Mesendoderm (in vitro differentiated cells): ENCODE data around the gene PTPRM.

Experiments used
- DNase-seq: peaks from one replicate; pipeline ENCODE4 v3.0.0; 2013
- H2AK5ac ChIP-seq: 2 replicates; pipeline ENCODE4 v1.6.1; 2013; ENCODE audit warnings: low read length, inconsistent platforms
- H2BK120ac ChIP-seq: 2 replicates; pipeline ENCODE4 v1.6.1; 2013; ENCODE audit warnings: low read depth, mild to moderate bottlenecking, low read length, moderate library complexity, mixed read lengths
- H2BK15ac ChIP-seq: replicated peaks from 2 replicates; pipeline ENCODE4 v1.6.1; 2013; ENCODE audit warnings: low read depth, mild to moderate bottlenecking, moderate library complexity
- H2BK5ac ChIP-seq: 2 replicates; pipeline ENCODE4 v1.6.1; 2013; ENCODE audit warnings: low read length, inconsistent platforms
- H3K18ac ChIP-seq: 2 replicates; pipeline ENCODE4 v1.6.1; 2013; ENCODE audit warnings: mild to moderate bottlenecking, low read length, mixed read lengths
- H3K23ac ChIP-seq: one replicate; pipeline ENCODE4 v1.6.1; 2013; ENCODE audit warnings: low read length
- H3K27ac ChIP-seq: 2 replicates; pipeline ENCODE4 v1.5.1; 2013; ENCODE audit warnings: low read depth, mild to moderate bottlenecking, inconsistent platforms, low read length, moderate library complexity
- H3K27me3 ChIP-seq: 2 replicates; pipeline ENCODE4 v1.6.1; 2013; ENCODE audit warnings: low read length, control low read depth, mild to moderate bottlenecking, inconsistent platforms; ENCODE audit not compliant: insufficient read depth, poor library complexity
- H3K36me3 ChIP-seq: 2 replicates; pipeline ENCODE4 v1.6.1; 2013; ENCODE audit warnings: low read length, inconsistent platforms; ENCODE audit not compliant: control insufficient read depth, insufficient read depth
- H3K4ac ChIP-seq: one replicate; pipeline ENCODE4 v1.6.1; 2013; ENCODE audit warnings: low read depth, mild to moderate bottlenecking, low read length, moderate library complexity
- H3K4me1 ChIP-seq: 2 replicates; pipeline ENCODE4 v1.6.1; 2013; ENCODE audit warnings: low read depth, low read length, inconsistent platforms; ENCODE audit not compliant: control insufficient read depth
- H3K4me2 ChIP-seq: 2 replicates; pipeline ENCODE4 v1.6.1; 2013; ENCODE audit warnings: low read length
- H3K4me3 ChIP-seq: 2 replicates; pipeline ENCODE4 v1.5.1; 2013; ENCODE audit warnings: mild to moderate bottlenecking, low read length
- H3K56ac ChIP-seq: one replicate; pipeline ENCODE4 v1.6.1; 2013; ENCODE audit warnings: low read length
- H3K79me1 ChIP-seq: 2 replicates; pipeline ENCODE4 v1.6.1; 2013; ENCODE audit warnings: low read length, inconsistent platforms
- H3K79me2 ChIP-seq: 2 replicates; pipeline ENCODE4 v1.6.1; 2013; ENCODE audit warnings: mild to moderate bottlenecking, low read length; ENCODE audit not compliant: control insufficient read depth, insufficient read depth
- H3K9ac ChIP-seq: 2 replicates; pipeline ENCODE4 v1.6.1; 2013; ENCODE audit warnings: low read length, inconsistent platforms
- H4K5ac ChIP-seq: one replicate; pipeline ENCODE4 v1.6.1; 2013; ENCODE audit warnings: low read length
- H4K8ac ChIP-seq: one replicate; pipeline ENCODE4 v1.6.1; 2013; ENCODE audit warnings: low read depth, mild to moderate bottlenecking, control low read depth, low read length, moderate library complexity
- WGBS: extraction: QIAGEN DNeasy Blood & Tissue Kit; methylation state at CpG from one replicate; pipeline ENCODE4 v1.1.7; 2013; ENCODE audit warnings: low lambda C conversion rate, missing lambda C conversion rate; ENCODE audit not compliant: insufficient coverage; ENCODE audit errors: extremely low coverage; 5-methylcytosine and 5-hydroxymethylcytosine counted together

Gene PTPRM

GRCh38 chr18:7793100-7793499, 226.0 kb downstream of the PTPRM start:
- Histone ChIP-seq H3K4me1 (peaks cover 2% of the 10 kb centered on the region), H3K79me2 (no peaks in the 10 kb centered on the region), H2BK5ac (no peak overlapping the region)

GRCh38 chr18:7803956-7804469, 236.9 kb downstream of the PTPRM start:
- H3K23ac ChIP-seq: no peak overlapping the region
- no peak overlapping the region for H3K18ac ChIP-seq
- DNase-seq: no peak
- no peak overlapping the region for H3K4ac ChIP-seq
- H3K9ac ChIP-seq: no peak overlapping the region
- no peak overlapping the region for H4K8ac ChIP-seq
- no peak overlapping the region for H3K4me2 ChIP-seq
- no peak overlapping the region for H3K56ac ChIP-seq
- H4K5ac ChIP-seq: no peak overlapping the region
- no CpG with 5 or more reads among the region's 4 CpGs for WGBS
- H2AK5ac ChIP-seq: no peak overlapping the region
- no peaks in the 10 kb centered on the region for H3K27me3 ChIP-seq
- H2BK5ac ChIP-seq: no peak overlapping the region
- H3K79me1 ChIP-seq: no peaks in the 10 kb centered on the region
- H3K36me3 ChIP-seq: no peaks in the 10 kb centered on the region
- H3K79me2 ChIP-seq: no peaks in the 10 kb centered on the region
- no peak overlapping the region for H3K4me3 ChIP-seq
- no peak overlapping the region for H3K27ac ChIP-seq
- no peak overlapping the region for H2BK120ac ChIP-seq
- H3K4me1 ChIP-seq: peaks cover 2% of the 10 kb centered on the region
- no peak overlapping the region for H2BK15ac ChIP-seq

More at GRCh38 chr18:7793100-7793499, 226.0 kb downstream of the PTPRM start:
- DNase-seq: no peak
- H2BK15ac ChIP-seq: no peak overlapping the region
- H3K79me1 ChIP-seq: peaks cover 3% of the 10 kb centered on the region
- H3K9ac ChIP-seq: no peak overlapping the region
- no peaks in the 10 kb centered on the region for H3K36me3 ChIP-seq
- H4K5ac ChIP-seq: no peak overlapping the region
- H4K8ac ChIP-seq: no peak overlapping the region
- no peak overlapping the region for H3K27ac ChIP-seq
- no peak overlapping the region for H3K4ac ChIP-seq
- H2BK120ac ChIP-seq: no peak overlapping the region
- no peak overlapping the region for H2AK5ac ChIP-seq
- H3K4me2 ChIP-seq: no peak overlapping the region
- no peak overlapping the region for H3K56ac ChIP-seq
- H3K18ac ChIP-seq: no peak overlapping the region
- H3K4me3 ChIP-seq: no peak overlapping the region
- H3K23ac ChIP-seq: no peak overlapping the region
- H3K27me3 ChIP-seq: no peaks in the 10 kb centered on the region
- no CpG with 5 or more reads among the region's 5 CpGs for WGBS

GRCh38 chr18:7805096-7805495, 238.0 kb downstream of the PTPRM start:
- H3K4me1 ChIP-seq: peaks cover 10% of the 10 kb centered on the region
- H2BK15ac ChIP-seq: no peak overlapping the region
- H3K4me3 ChIP-seq: no peak overlapping the region
- no peak overlapping the region for H2BK5ac ChIP-seq
- no peak overlapping the region for H3K18ac ChIP-seq
- no peak overlapping the region for H3K4me2 ChIP-seq
- no peak overlapping the region for H3K4ac ChIP-seq
- no peaks in the 10 kb centered on the region for H3K36me3 ChIP-seq
- H3K27me3 ChIP-seq: no peaks in the 10 kb centered on the region
- H2BK120ac ChIP-seq: no peak overlapping the region
- H4K5ac ChIP-seq: no peak overlapping the region
- no peak for DNase-seq
- H3K56ac ChIP-seq: no peak overlapping the region
- no CpG with 5 or more reads among the region's 2 CpGs for WGBS
- H3K23ac ChIP-seq: no peak overlapping the region
- no peaks in the 10 kb centered on the region for H3K79me1 ChIP-seq
- no peak overlapping the region for H4K8ac ChIP-seq
- H2AK5ac ChIP-seq: no peak overlapping the region
- H3K79me2 ChIP-seq: no peaks in the 10 kb centered on the region
- no peak overlapping the region for H3K27ac ChIP-seq
- no peak overlapping the region for H3K9ac ChIP-seq

GRCh38 chr18:7805880-7806279, 238.8 kb downstream of the PTPRM start:
- Histone ChIP-seq H2BK120ac (no peak overlapping the region), H3K27me3 (no peaks in the 10 kb centered on the region), H3K4ac (no peak overlapping the region), H3K4me1 (peaks cover 11% of the 10 kb centered on the region), H4K5ac (no peak overlapping the region), H3K9ac (no peak overlapping the region), H3K4me2 (no peak overlapping the region), H3K36me3 (no peaks in the 10 kb centered on the region), H3K79me2 (no peaks in the 10 kb centered on the region), H2AK5ac (no peak overlapping the region), H4K8ac (no peak overlapping the region), H3K79me1 (no peaks in the 10 kb centered on the region), H3K56ac (no peak overlapping the region), H3K4me3 (no peak overlapping the region), H3K23ac (no peak overlapping the region), H3K18ac (no peak overlapping the region), H2BK5ac (no peak overlapping the region), H3K27ac (no peak overlapping the region), H2BK15ac (no peak overlapping the region)
- no peak for DNase-seq
- no CpG with 5 or more reads among the region's 1 CpG for WGBS

- Histone ChIP-seq H3K4me1 (peaks cover 11% of the 10 kb centered on the region), H2BK15ac (no peak overlapping the region), H4K8ac (no peak overlapping the region), H3K36me3 (no peaks in the 10 kb centered on the region), H3K23ac (no peak overlapping the region), H3K9ac (no peak overlapping the region), H3K4me2 (no peak overlapping the region), H3K56ac (no peak overlapping the region), H3K79me1 (peaks cover 2% of the 10 kb centered on the region), H3K27me3 (no peaks in the 10 kb centered on the region), H3K4ac (peak overlapping the region; percentile 18), H2BK5ac (no peak overlapping the region), H3K4me3 (no peak overlapping the region), H2AK5ac (no peak overlapping the region), H4K5ac (no peak overlapping the region), H3K79me2 (peaks cover 2% of the 10 kb centered on the region), H3K18ac (no peak overlapping the region), H3K27ac (no peak overlapping the region), H2BK120ac (no peak overlapping the region)
- WGBS: no CpG with 5 or more reads among the region's 9 CpGs
- no peak for DNase-seq
Measured at GRCh38 chr18:7807936-7808453, 240.9 kb downstream of the PTPRM start.

GRCh38 chr18:7808992-7809391, 241.9 kb downstream of the PTPRM start:
- Histone ChIP-seq H4K8ac (no peak overlapping the region), H2BK5ac (peak overlapping the region; percentile 30), H3K4me1 (peaks cover 11% of the 10 kb centered on the region), H3K36me3 (no peaks in the 10 kb centered on the region), H2BK120ac (no peak overlapping the region), H3K4ac (no peak overlapping the region), H3K79me1 (peaks cover 2% of the 10 kb centered on the region), H3K56ac (peak overlapping the region; percentile 51), H3K23ac (no peak overlapping the region), H2AK5ac (no peak overlapping the region), H3K9ac (peak overlapping the region; percentile 2), H4K5ac (no peak overlapping the region), H2BK15ac (no peak overlapping the region), H3K4me3 (no peak overlapping the region), H3K27me3 (no peaks in the 10 kb centered on the region), H3K27ac (peak overlapping the region; percentile 9), H3K79me2 (peaks cover 2% of the 10 kb centered on the region), H3K4me2 (no peak overlapping the region), H3K18ac (no peak overlapping the region)
- peak; percentile 71 for DNase-seq
- WGBS: no CpG with 5 or more reads among the region's 5 CpGs
